Osteocyte (in vitro differentiated cells): Measurements from ENCODE around the gene HECA. TPM values are rescaled to one million over a fixed set of nuclear protein-coding genes. Genes with fewer than 3 reads are reported as not detected.

ENCODE experiments used
- DNase-seq: peaks from one replicate; pipeline ENCODE4 v3.0.0; 2021; ENCODE audit warnings: mixed read lengths; ENCODE audit not compliant: unreplicated experiment; ENCODE audit errors: extremely low spot score
- H3K27ac Mint-ChIP-seq: one replicate; pipeline ENCODE4 v1.8.0; 2021; ENCODE audit warnings: mild to moderate bottlenecking, mixed read lengths; ENCODE audit not compliant: unreplicated experiment
- H3K27me3 Mint-ChIP-seq: one replicate; pipeline ENCODE4 v1.8.0; 2021; ENCODE audit warnings: mixed read lengths; ENCODE audit not compliant: unreplicated experiment
- H3K36me3 Mint-ChIP-seq: one replicate; pipeline ENCODE4 v1.8.0; 2021; ENCODE audit warnings: mixed read lengths; ENCODE audit not compliant: unreplicated experiment
- H3K4me1 Mint-ChIP-seq: one replicate; pipeline ENCODE4 v1.8.0; 2021; ENCODE audit warnings: mixed read lengths; ENCODE audit not compliant: unreplicated experiment
- H3K4me3 Mint-ChIP-seq: one replicate; pipeline ENCODE4 v1.8.0; 2021; ENCODE audit warnings: mild to moderate bottlenecking, moderate library complexity, mixed read lengths; ENCODE audit not compliant: unreplicated experiment
- H3K9me3 Mint-ChIP-seq: one replicate; pipeline ENCODE4 v1.8.0; 2021; ENCODE audit warnings: mixed read lengths; ENCODE audit not compliant: unreplicated experiment
- CTCF ChIP-seq: fragments of 200-600 bp; sonication (generic); IDR thresholded peaks from 2 replicates; pipeline ENCODE4 v1.5.0; 2021; ENCODE audit warnings: antibody characterized with exemption, mild to moderate bottlenecking, moderate library complexity
- total RNA-seq: library from RNA; stranded (reverse); gene quantifications from 2 replicates; pipeline ENCODE4 v1.2.1, GENCODE V29; 2021

Gene HECA
- total RNA-seq, 1 donor from 2014 or later = 24.3 TPM

- DNase-seq = no peak
- Mint-ChIP-seq H3K4me1 (peaks cover 8% of the 10 kb centered on the region), H3K9me3 (no peaks in the 10 kb centered on the region), H3K27me3 (no peaks in the 10 kb centered on the region), H3K36me3 (peaks cover 9% of the 10 kb centered on the region), H3K27ac (no peak overlapping the region), H3K4me3 (no peak overlapping the region)
- TF ChIP-seq CTCF = no peak
Measured at GRCh38 chr6:139161169-139161568, 26.3 kb downstream of the HECA start.

GRCh38 chr6:139161817-139162284 lies 27.0 kb downstream of the HECA start:
- Mint-ChIP-seq H3K4me3 (no peak overlapping the region), H3K9me3 (no peaks in the 10 kb centered on the region), H3K27ac (no peak overlapping the region), H3K27me3 (no peaks in the 10 kb centered on the region), H3K4me1 (peaks cover 3% of the 10 kb centered on the region), H3K36me3 (peaks cover 14% of the 10 kb centered on the region)
- no peak for DNase-seq
- no peak for TF ChIP-seq CTCF

- H3K27ac Mint-ChIP-seq = no peak overlapping the region
- H3K9me3 Mint-ChIP-seq = no peaks in the 10 kb centered on the region
- DNase-seq = no peak
- no peak overlapping the region for H3K4me3 Mint-ChIP-seq
- H3K27me3 Mint-ChIP-seq = no peaks in the 10 kb centered on the region
- H3K4me1 Mint-ChIP-seq = peaks cover 3% of the 10 kb centered on the region
- no peak for TF ChIP-seq CTCF
- peaks cover 25% of the 10 kb centered on the region for H3K36me3 Mint-ChIP-seq
Measured at GRCh38 chr6:139164001-139164400, 29.1 kb downstream of the HECA start.

GRCh38 chr6:139165324-139165723 lies 30.4 kb downstream of the HECA start:
- no peak overlapping the region for H3K4me3 Mint-ChIP-seq
- peaks cover 33% of the 10 kb centered on the region for H3K36me3 Mint-ChIP-seq
- H3K4me1 Mint-ChIP-seq = peaks cover 3% of the 10 kb centered on the region
- no peak for DNase-seq
- TF ChIP-seq CTCF = no peak
- H3K27me3 Mint-ChIP-seq = no peaks in the 10 kb centered on the region
- H3K9me3 Mint-ChIP-seq = no peaks in the 10 kb centered on the region
- no peak overlapping the region for H3K27ac Mint-ChIP-seq

- H3K4me1 Mint-ChIP-seq = peaks cover 2% of the 10 kb centered on the region
- no peak overlapping the region for H3K27ac Mint-ChIP-seq
- DNase-seq = no peak
- no peaks in the 10 kb centered on the region for H3K9me3 Mint-ChIP-seq
- H3K27me3 Mint-ChIP-seq = no peaks in the 10 kb centered on the region
- no peak for TF ChIP-seq CTCF
- H3K36me3 Mint-ChIP-seq = peaks cover 42% of the 10 kb centered on the region
- no peak overlapping the region for H3K4me3 Mint-ChIP-seq
Measured at GRCh38 chr6:139166238-139166955, 31.5 kb downstream of the HECA start.
